ENCODE results near the gene MANF. TPM values are rescaled to one million over a fixed set of nuclear protein-coding genes. Genes with fewer than 3 reads are reported as not detected.

MANF gene
- total RNA-seq, 1 experiment from 2014 or later = 132 TPM

GRCh38 chr3:51338632-51339031, 46.5 kb upstream of the MANF start:
- Histone ChIP-seq H3K79me2 (ENCODE audit: insufficient read depth, low read length) (no peaks in the 10 kb centered on the region), H2AFZ (ENCODE audit: low read depth, low read length, poor library complexity, severe bottlenecking) (no peak overlapping the region), H3K9me2 (ENCODE audit: insufficient read depth) (no peaks in the 10 kb centered on the region), H4K20me1 (ENCODE audit: insufficient read depth) (no peaks in the 10 kb centered on the region), H3K27me3 (ENCODE audit: insufficient read depth, low read length) (no peaks in the 10 kb centered on the region), H3K4me3 (replicated peaks in 1 of 2; ENCODE audit: low read depth in 1 of 2, low read length in 2 of 2) (no peak overlapping the region), H3K27ac (ENCODE audit: low read depth, low read length) (no peak overlapping the region), H3K9me3 (ENCODE audit: control insufficient read depth in 1 of 2, insufficient read depth in 1 of 2, low read depth in 1 of 2, low read length in 2 of 2) (no peaks in the 10 kb centered on the region), H3K4me1 (ENCODE audit: control insufficient read depth in 1 of 2, insufficient read depth in 2 of 2, low read length in 2 of 2) (peaks cover 42 to 48% of the 10 kb centered on the region in 2 experiments), H3K4me2 (ENCODE audit: low read length) (no peak overlapping the region), H3K9ac (ENCODE audit: low read length) (no peak overlapping the region), H3K36me3 (ENCODE audit: control insufficient read depth in 1 of 2, insufficient read depth in 2 of 2, low read length in 2 of 2) (no peaks in the 10 kb centered on the region)
- ChIA-PET RAD21 (ENCODE audit: low non-redundant PET in 1 of 2, low total read pairs in 2 of 2, uncharacterized antibody in 2 of 2, unreplicated experiment in 2 of 2) (no interaction called here), POLR2A (no interaction called here), CTCF (interaction anchor here (2.0 kb wide), 1 partner anchor 723 kb away, joined by 4 read pairs; no protein-coding TSS in a partner anchor)
- TF ChIP-seq EGR1 (IDR thresholded peaks at IDR 0.05; ENCODE audit: low read depth) (peak; percentile 47; the same call in 1 of the 2 replicates), FOSL1 (IDR thresholded peaks at IDR 0.05; ENCODE audit: low read depth) (no peak)
- ATAC-seq = no peak
- intact Hi-C loops (cut with micrococcal nuclease) = no loop called here
- BruUV-seq (replicated peaks) = no TSS peak
- no peak for DNase-seq (ENCODE audit: low read depth, low spot score)

- Histone ChIP-seq H3K79me2 (ENCODE audit: insufficient read depth, low read length) (no peaks in the 10 kb centered on the region), H3K9me2 (ENCODE audit: insufficient read depth) (no peaks in the 10 kb centered on the region), H4K20me1 (ENCODE audit: insufficient read depth) (no peaks in the 10 kb centered on the region), H3K27ac (ENCODE audit: low read depth, low read length) (peak overlapping the region; percentile 81), H3K4me1 (ENCODE audit: control insufficient read depth in 1 of 2, insufficient read depth in 2 of 2, low read length in 2 of 2) (peaks cover 57 to 64% of the 10 kb centered on the region in 2 experiments), H3K4me2 (ENCODE audit: low read length) (peak overlapping the region; percentile 73), H2AFZ (ENCODE audit: low read depth, low read length, poor library complexity, severe bottlenecking) (peak overlapping the region; percentile 58), H3K9me3 (ENCODE audit: control insufficient read depth in 1 of 2, insufficient read depth in 1 of 2, low read depth in 1 of 2, low read length in 2 of 2) (no peaks in the 10 kb centered on the region), H3K9ac (ENCODE audit: low read length) (peak overlapping the region; percentile 58), H3K4me3 (replicated peaks in 1 of 2; ENCODE audit: low read depth in 1 of 2, low read length in 2 of 2) (peak overlapping the region; percentile 18 to 42), H3K36me3 (ENCODE audit: control insufficient read depth in 1 of 2, insufficient read depth in 2 of 2, low read length in 2 of 2) (no peaks in the 10 kb centered on the region), H3K27me3 (ENCODE audit: insufficient read depth, low read length) (no peaks in the 10 kb centered on the region)
- POLR2A ChIA-PET = interaction anchor here (1.1 kb wide), 1 partner anchor 45 kb away, joined by 5 read pairs; the partner anchor contains the start of gene MANF
- RAD21 ChIA-PET (ENCODE audit: low non-redundant PET in 1 of 2, low total read pairs in 2 of 2, uncharacterized antibody in 2 of 2, unreplicated experiment in 2 of 2) = no interaction called here
- intact Hi-C loops (cut with micrococcal nuclease) = no loop called here
- DNase-seq (ENCODE audit: low read depth, low spot score) = peak; percentile 83
- BruUV-seq (replicated peaks) = TSS peak; percentile 92
- CTCF ChIA-PET = interaction anchor here (1.5 to 2.0 kb wide), 4 partner anchors 29 to 724 kb away, joined by 4 to 5 read pairs (median 4); no protein-coding TSS in a partner anchor
- ATAC-seq = peak; percentile 85
- peak; percentile 55 for TF ChIP-seq POLR2AphosphoS5 (IDR thresholded peaks at IDR 0.05; ENCODE audit: low read depth, low read length)
- peak; percentile 32; the same call in 1 of the 2 replicates for TF ChIP-seq MAX (IDR thresholded peaks at IDR 0.05)
- TF ChIP-seq CTCF (IDR thresholded peaks at IDR 0.05 in 2 of 3, conservative IDR thresholded peaks at IDR 0.05 in 1 of 3; ENCODE audit: borderline replicate concordance in 1 of 3, insufficient read depth in 1 of 3, low read depth in 2 of 3, low read length in 2 of 3) = no peak
- TF ChIP-seq FOSL1 (IDR thresholded peaks at IDR 0.05; ENCODE audit: low read depth) = peak; percentile 99
- TF ChIP-seq RAD21 (IDR thresholded peaks at IDR 0.05; ENCODE audit: low read depth) = no peak
- TF ChIP-seq TCF7L2 (IDR thresholded peaks at IDR 0.05; ENCODE audit: borderline replicate concordance, extremely low read depth, insufficient read depth, insufficient read length) = peak; percentile 25
- peak; percentile 66 for TF ChIP-seq SRF (IDR thresholded peaks at IDR 0.05; ENCODE audit: low read depth)
- peak; percentile 79; the same call in 1 of the 2 replicates for TF ChIP-seq CBX3 (IDR thresholded peaks at IDR 0.05; ENCODE audit: low read depth)
- TF ChIP-seq CEBPB (IDR thresholded peaks at IDR 0.05; ENCODE audit: low read depth) = peak; percentile 75
- TF ChIP-seq ZNF274 (IDR thresholded peaks at IDR 0.05; ENCODE audit: low read depth, low read length) = no peak
- TF ChIP-seq YY1 (IDR thresholded peaks at IDR 0.05; ENCODE audit: extremely low read depth, insufficient replicate concordance, low read depth, low read length) = no peak
- no peak for TF ChIP-seq EGR1 (IDR thresholded peaks at IDR 0.05; ENCODE audit: low read depth)
- TF ChIP-seq ZBTB33 (IDR thresholded peaks at IDR 0.05; ENCODE audit: extremely low read depth, insufficient replicate concordance, low read length) = no peak
- no peak for TF ChIP-seq POLR2A (IDR thresholded peaks at IDR 0.05; ENCODE audit: borderline replicate concordance, extremely low read depth, insufficient read depth, insufficient read length)
These were observed 44.9 kb upstream of the MANF start for GRCh38 chr3:51340013-51340829.
